Measurements from ENCODE around the gene OR6V1. TPM values are rescaled to one million over a fixed set of nuclear protein-coding genes. Genes with fewer than 3 reads are reported as not detected.

OR6V1 gene
- polyA plus RNA-seq, 1 donor (not counting 4 experiments of a cell fraction or from before 2014, with no cell fraction given): not detected

- dilution Hi-C loops (cut with MboI; ENCODE audit: extremely low pct_ligation_motif_present, low sequenced_read_pairs): no loop called here
- FAIRE-seq (no peak), DNase-seq (ENCODE audit: low read depth, low spot score) (no peak)
- no peak overlapping the region for H2AFZ ChIP-seq (ENCODE audit: control insufficient read depth, low read length)
- H3K4me3 ChIP-seq (ENCODE audit: control insufficient read depth in 2 of 3, extremely low read depth in 1 of 3, insufficient read depth in 2 of 3, low read depth in 1 of 3, low read length in 3 of 3): no peak overlapping the region
- no peaks in the 10 kb centered on the region for H4K20me1 ChIP-seq (ENCODE audit: control insufficient read depth, extremely low read depth, insufficient read depth, low read length)
- no peaks in the 10 kb centered on the region for H3K9me1 ChIP-seq (ENCODE audit: control insufficient read depth, extremely low read depth, insufficient read depth, low read length)
- no peaks in the 10 kb centered on the region for H3K27me3 ChIP-seq (ENCODE audit: control insufficient read depth, extremely low read depth, insufficient read depth, low read length)
- H3K79me2 ChIP-seq (ENCODE audit: control insufficient read depth, insufficient read depth, low read length): no peaks in the 10 kb centered on the region
- TF ChIP-seq CTCF (optimal IDR thresholded peaks at IDR 0.05 in 1 of 3, IDR thresholded peaks at IDR 0.05 in 1 of 3, conservative IDR thresholded peaks at IDR 0.05 in 1 of 3; ENCODE audit: extremely low read depth in 1 of 3, insufficient read depth in 2 of 3, low read length in 3 of 3) (no peak), EZH2 (IDR thresholded peaks at IDR 0.05; ENCODE audit: low read length) (no peak)
- no peak overlapping the region for H3K27ac ChIP-seq (ENCODE audit: control insufficient read depth, insufficient read depth, low read length)
- no peaks in the 10 kb centered on the region for H3K4me1 ChIP-seq (ENCODE audit: control insufficient read depth, extremely low read depth, insufficient read depth, low read length)
- H3K36me3 ChIP-seq (ENCODE audit: control insufficient read depth in 2 of 2, extremely low read depth in 1 of 2, insufficient read depth in 2 of 2, low read length in 2 of 2): no peaks in the 10 kb centered on the region
- H3K9me3 ChIP-seq (ENCODE audit: control insufficient read depth, low read depth, low read length): no peaks in the 10 kb centered on the region
- H3K4me2 ChIP-seq (ENCODE audit: control insufficient read depth, extremely low read depth, insufficient read depth, low read depth, low read length): no peak overlapping the region
- H3K9ac ChIP-seq (ENCODE audit: control insufficient read depth, extremely low read depth, insufficient read depth, low read length): no peak overlapping the region
Observed at GRCh38 chr7:143040209-143040715, 11.9 kb upstream of the OR6V1 start.

GRCh38 chr7:143041346-143041745 lies 10.8 kb upstream of the OR6V1 start:
- H3K79me2 ChIP-seq (ENCODE audit: control insufficient read depth, insufficient read depth, low read length): no peaks in the 10 kb centered on the region
- H3K9me3 ChIP-seq (ENCODE audit: control insufficient read depth, low read depth, low read length): no peaks in the 10 kb centered on the region
- H3K27me3 ChIP-seq (ENCODE audit: control insufficient read depth, extremely low read depth, insufficient read depth, low read length): no peaks in the 10 kb centered on the region
- no peak overlapping the region for H3K4me3 ChIP-seq (ENCODE audit: control insufficient read depth in 2 of 3, extremely low read depth in 1 of 3, insufficient read depth in 2 of 3, low read depth in 1 of 3, low read length in 3 of 3)
- dilution Hi-C loops (cut with MboI; ENCODE audit: extremely low pct_ligation_motif_present, low sequenced_read_pairs): no loop called here
- no peak overlapping the region for H3K27ac ChIP-seq (ENCODE audit: control insufficient read depth, insufficient read depth, low read length)
- no peak overlapping the region for H2AFZ ChIP-seq (ENCODE audit: control insufficient read depth, low read length)
- no peaks in the 10 kb centered on the region for H3K9me1 ChIP-seq (ENCODE audit: control insufficient read depth, extremely low read depth, insufficient read depth, low read length)
- DNase-seq (ENCODE audit: low read depth, low spot score): no peak
- no peak overlapping the region for H3K4me2 ChIP-seq (ENCODE audit: control insufficient read depth, extremely low read depth, insufficient read depth, low read depth, low read length)
- TF ChIP-seq CTCF (optimal IDR thresholded peaks at IDR 0.05 in 1 of 3, IDR thresholded peaks at IDR 0.05 in 1 of 3, conservative IDR thresholded peaks at IDR 0.05 in 1 of 3; ENCODE audit: extremely low read depth in 1 of 3, insufficient read depth in 2 of 3, low read length in 3 of 3) (no peak), EZH2 (IDR thresholded peaks at IDR 0.05; ENCODE audit: low read length) (no peak)
- FAIRE-seq: no peak
- H3K36me3 ChIP-seq (ENCODE audit: control insufficient read depth in 2 of 2, extremely low read depth in 1 of 2, insufficient read depth in 2 of 2, low read length in 2 of 2): no peaks in the 10 kb centered on the region
- no peaks in the 10 kb centered on the region for H4K20me1 ChIP-seq (ENCODE audit: control insufficient read depth, extremely low read depth, insufficient read depth, low read length)
- H3K9ac ChIP-seq (ENCODE audit: control insufficient read depth, extremely low read depth, insufficient read depth, low read length): no peak overlapping the region
- no peaks in the 10 kb centered on the region for H3K4me1 ChIP-seq (ENCODE audit: control insufficient read depth, extremely low read depth, insufficient read depth, low read length)

Data from keratinocyte (primary cell).